Liver (tissue), 9 donors: ENCODE measurements around the gene NEK7. TPM values are rescaled to one million over a fixed set of nuclear protein-coding genes. Genes with fewer than 3 reads are reported as not detected.

Experiments
- DNase-seq: peaks from one replicate; pipeline ENCODE4 v3.0.0-alpha.2; 2017; ENCODE audit warnings: low spot score
- H3K27ac ChIP-seq, 2 donors: one replicate each; pipeline ENCODE4 v1.7.0; 2013; ENCODE audit warnings: inconsistent platforms in 2 of 2, low read length in 2 of 2, control low read depth in 1 of 2, low read depth in 1 of 2, mild to moderate bottlenecking in 1 of 2
- H3K27me3 ChIP-seq, 4 donors: one replicate each; pipeline versions ENCODE4 v1.6.1 to v1.7.0; 2013; ENCODE audit warnings: low read length in 3 of 4, inconsistent platforms in 1 of 4, mild to moderate bottlenecking in 1 of 4, moderate library complexity in 1 of 4; ENCODE audit not compliant: control insufficient read depth in 4 of 4, insufficient read depth in 4 of 4
- H3K36me3 ChIP-seq, 4 donors: one replicate each; pipeline versions ENCODE4 v1.6.1 to v1.7.0; 2013; ENCODE audit warnings: low read length in 3 of 4, mild to moderate bottlenecking in 3 of 4, low read depth in 1 of 4, moderate library complexity in 1 of 4; ENCODE audit not compliant: control insufficient read depth in 4 of 4, insufficient read depth in 3 of 4
- H3K4me1 ChIP-seq, 4 donors: one replicate each; pipeline versions ENCODE4 v1.6.1 to v1.7.0; 2013; ENCODE audit warnings: low read length in 3 of 4, mild to moderate bottlenecking in 3 of 4, moderate library complexity in 1 of 4; ENCODE audit not compliant: control insufficient read depth in 4 of 4, insufficient read depth in 4 of 4
- H3K4me3 ChIP-seq, 3 donors: one replicate each; pipeline versions ENCODE4 v1.6.1 to v1.7.0; 2013; ENCODE audit warnings: low read length in 3 of 3, control low read depth in 1 of 3, low read depth in 1 of 3, mild to moderate bottlenecking in 1 of 3
- H3K9ac ChIP-seq, 2 donors: one replicate each; pipeline ENCODE4 v1.7.0; 2013; ENCODE audit warnings: low read length in 2 of 2, mild to moderate bottlenecking in 2 of 2, moderate library complexity in 2 of 2, control low read depth in 1 of 2, low read depth in 1 of 2
- H3K9me3 ChIP-seq, 4 donors: one replicate each; pipeline versions ENCODE4 v1.6.1 to v1.7.0; 2013; ENCODE audit warnings: low read length in 3 of 4; ENCODE audit not compliant: control insufficient read depth in 4 of 4
- ATF3 ChIP-seq: IDR thresholded peaks from 2 replicates; pipeline ENCODE4 v1.6.1; 2016; ENCODE audit warnings: antibody characterized with exemption
- CTCF ChIP-seq: fragments of 150-350 bp; IDR thresholded peaks from 2 replicates; pipeline ENCODE4 v1.5.1; 2017; ENCODE audit warnings: improper control_type of control experiment, low read depth, low read length; ENCODE audit not compliant: missing input control
- EGR1 ChIP-seq, 2 donors: IDR thresholded peaks; 2 replicates each; pipeline ENCODE4 v1.6.1; 2016 to 2018; ENCODE audit warnings: antibody characterized with exemption in 2 of 2, low read depth in 2 of 2
- FOXA1 ChIP-seq: IDR thresholded peaks from 2 replicates; pipeline ENCODE4 v1.6.1; 2016; ENCODE audit warnings: antibody characterized with exemption
- FOXA2 ChIP-seq: IDR thresholded peaks from 2 replicates; pipeline ENCODE4 v1.6.1; 2016; ENCODE audit warnings: antibody characterized with exemption
- GABPA ChIP-seq, 2 donors: IDR thresholded peaks in 1 of 2; conservative IDR thresholded peaks in 1 of 2; 2 replicates each; pipeline ENCODE4 v1.6.1; 2016; ENCODE audit warnings: antibody characterized with exemption in 2 of 2, mild to moderate bottlenecking in 1 of 2, moderate library complexity in 1 of 2
- HNF4A ChIP-seq, 2 donors: conservative IDR thresholded peaks; 2 replicates each; pipeline ENCODE4 v1.6.1; 2016; ENCODE audit warnings: antibody characterized with exemption in 2 of 2, mild to moderate bottlenecking in 2 of 2
- HNF4G ChIP-seq: IDR thresholded peaks from 2 replicates; pipeline ENCODE4 v1.6.1; 2016; ENCODE audit warnings: antibody characterized with exemption
- JUND ChIP-seq, 2 donors: IDR thresholded peaks; 2 replicates each; pipeline ENCODE4 v1.6.1; 2016; ENCODE audit warnings: antibody characterized with exemption in 2 of 2
- MAX ChIP-seq: IDR thresholded peaks from 2 replicates; pipeline ENCODE4 v1.6.1; 2016; ENCODE audit warnings: antibody characterized with exemption
- NR2F2 ChIP-seq: IDR thresholded peaks from 2 replicates; pipeline ENCODE4 v1.6.1; 2016; ENCODE audit warnings: antibody characterized with exemption
- RAD21 ChIP-seq, 2 donors: IDR thresholded peaks; 2 replicates each; pipeline ENCODE4 v1.6.1; 2016; ENCODE audit warnings: antibody characterized with exemption in 2 of 2, mild to moderate bottlenecking in 2 of 2
- REST ChIP-seq: IDR thresholded peaks from 2 replicates; pipeline ENCODE4 v1.6.1; 2016; ENCODE audit warnings: antibody characterized with exemption, mild to moderate bottlenecking
- RXRA ChIP-seq, 2 donors: IDR thresholded peaks; 2 replicates each; pipeline ENCODE4 v1.6.1; 2017 to 2018; ENCODE audit warnings: antibody characterized with exemption in 2 of 2, mild to moderate bottlenecking in 1 of 2
- SP1 ChIP-seq: IDR thresholded peaks from 2 replicates; pipeline ENCODE4 v1.6.1; 2018; ENCODE audit warnings: antibody characterized with exemption, mild to moderate bottlenecking
- TAF1 ChIP-seq: conservative IDR thresholded peaks from 2 replicates; pipeline ENCODE4 v1.6.1; 2016; ENCODE audit warnings: antibody characterized with exemption, mild to moderate bottlenecking
- YY1 ChIP-seq: IDR thresholded peaks from 2 replicates; pipeline ENCODE4 v1.6.1; 2016; ENCODE audit warnings: antibody characterized with exemption, mild to moderate bottlenecking
- ZBTB33 ChIP-seq: IDR thresholded peaks from 2 replicates; pipeline ENCODE4 v1.6.1; 2016; ENCODE audit warnings: antibody characterized with exemption
- WGBS: extraction: QIAGEN DNeasy Blood & Tissue Kit; methylation state at CpG from one replicate; pipeline ENCODE4 v1.1.7; 2013; 5-methylcytosine and 5-hydroxymethylcytosine counted together
- polyA plus RNA-seq, 2 donors: library from polyadenylated mRNA; stranded (reverse) in 1 of 2; unstranded in 1 of 2; fragments of 200-250 nt in 1 of 2; fragments of >200 nt in 1 of 2; fragmentation: Nextera tagmentation in 1 of 2; extraction: Ambion mirVana in 1 of 2; gene quantifications; one replicate each; pipeline versions ENCODE4 v1.2.1 to v1.2.3, GENCODE V29; 2013 to 2015
- total RNA-seq, 2 donors: library from RNA; depleted of rRNA; stranded (reverse); fragments of >200 nt; gene quantifications; one replicate each; pipeline ENCODE4 v1.2.3, GENCODE V29; 2014
- donor health status: healthy.
- donor health status: healthy.
- donor health status: healthy.
- donor health status: healthy.
- donor health status: healthy.

The NEK7 gene
- total and polyA plus RNA-seq, 4 donors, result 9.2 to 34.4 (median 20.2) TPM

GRCh38 chr1:198232940-198233675 lies 76.3 kb downstream of the NEK7 start:
- no peak for TF ChIP-seq RAD21 (IDR thresholded peaks at IDR 0.05)
- H3K9me3 ChIP-seq, result no peaks in the 10 kb centered on the region
- no peak overlapping the region for H3K9ac ChIP-seq
- no peak overlapping the region for H3K27ac ChIP-seq
- peaks cover 0 to 2% (median 0%) of the 10 kb centered on the region in 4 donors for H3K4me1 ChIP-seq
- DNase-seq, result no peak
- peaks cover 0 to 5% (median 1%) of the 10 kb centered on the region in 4 donors for H3K36me3 ChIP-seq
- H3K4me3 ChIP-seq, result no peak overlapping the region
- WGBS, result 79% methylated on average over 3 of the region's 3 CpGs
- H3K27me3 ChIP-seq, result no peaks in the 10 kb centered on the region

- H3K9ac ChIP-seq, result no peak overlapping the region
- 59% methylated on average over 5 of the region's 5 CpGs for WGBS
- H3K27ac ChIP-seq, result no peak overlapping the region
These were observed 77.9 kb downstream of the NEK7 start for GRCh38 chr1:198234520-198235251.

More at GRCh38 chr1:198234520-198235251, 77.9 kb downstream of the NEK7 start:
- peaks cover 0 to 2% (median 0%) of the 10 kb centered on the region in 4 donors for H3K4me1 ChIP-seq
- no peaks in the 10 kb centered on the region for H3K27me3 ChIP-seq
- no peaks in the 10 kb centered on the region for H3K9me3 ChIP-seq
- peaks cover 0 to 5% (median 1%) of the 10 kb centered on the region in 4 donors for H3K36me3 ChIP-seq
- no peak for DNase-seq
- TF ChIP-seq HNF4A (conservative IDR thresholded peaks at IDR 0.05), result no peak
- TF ChIP-seq CTCF, result no peak
- no peak for TF ChIP-seq RAD21 (IDR thresholded peaks at IDR 0.05)
- TF ChIP-seq FOXA2, result no peak
- TF ChIP-seq HNF4G, result no peak
- no peak for TF ChIP-seq NR2F2
- TF ChIP-seq REST, result no peak
- TF ChIP-seq FOXA1, result no peak
- no peak for TF ChIP-seq YY1
- no peak for TF ChIP-seq ZBTB33
- TF ChIP-seq EGR1 (IDR thresholded peaks at IDR 0.05; ENCODE audit: low read depth in 2 of 2), result no peak
- no peak for TF ChIP-seq TAF1
- no peak for TF ChIP-seq MAX
- no peak for TF ChIP-seq GABPA (IDR thresholded peaks at IDR 0.05 in 1 of 2, conservative IDR thresholded peaks at IDR 0.05 in 1 of 2)
- no peak for TF ChIP-seq RXRA (IDR thresholded peaks at IDR 0.05)
- TF ChIP-seq ATF3, result no peak
- TF ChIP-seq SP1, result no peak
- no peak for TF ChIP-seq JUND (IDR thresholded peaks at IDR 0.05)
- no peak overlapping the region for H3K4me3 ChIP-seq
